SK-N-SH (cell line): ENCODE results near the gene DMD. TPM values are rescaled to one million over a fixed set of nuclear protein-coding genes. Genes with fewer than 3 reads are reported as not detected.

Experiments
- CTCF ChIA-PET: fragments of 300-600, 350-600 bp; formaldehyde crosslinking; extraction: SDS; loops from one replicate; lab custom pipeline; 2021; lab: Yijun Ruan, JAX
- POLR2A ChIA-PET: fragments of 350-600 bp; sonication (Branson Sonifier 250); formaldehyde crosslinking; extraction: SDS; loops from one replicate; lab custom pipeline; 2020; ENCODE audit warnings: antibody characterized with exemption, inconsistent platforms; lab: Yijun Ruan, JAX
- DNase-seq: peaks from one replicate; pipeline ENCODE4 v3.0.0; 2012
- H2AFZ ChIP-seq: fragments of 200-600 bp; sonication (generic); 2 replicates; pipeline ENCODE4 v1.8.1; 2016; ENCODE audit warnings: antibody characterized with exemption, mild to moderate bottlenecking, low read depth
- H3F3A ChIP-seq: fragments of 200-600 bp; sonication (generic); replicated peaks from 2 replicates; pipeline ENCODE3; 2016; ENCODE audit warnings: antibody characterized with exemption, mild to moderate bottlenecking; ENCODE audit not compliant: insufficient read depth
- H3K27ac ChIP-seq, 2 experiments: fragments of 200-500 bp in 1 of 2; fragments of 200-600 bp in 1 of 2; sonication (Bioruptor generic) in 1 of 2; sonication (generic), shearing (Covaris generic) in 1 of 2; 2 replicates each; pipeline versions ENCODE4 v1.5.1 to v1.6.1; 2014 to 2016; ENCODE audit warnings: low read depth in 2 of 2, inconsistent platforms in 1 of 2, low read length in 1 of 2, mild to moderate bottlenecking in 1 of 2, mixed read lengths in 1 of 2
- H3K27me3 ChIP-seq: fragments of 200-600 bp; sonication (generic), shearing (Covaris generic); 2 replicates; pipeline ENCODE4 v1.6.1; 2016; ENCODE audit warnings: mixed run types; ENCODE audit not compliant: insufficient read depth
- H3K36me3 ChIP-seq, 2 experiments: fragments of 200-500 bp in 1 of 2; fragments of 200-600 bp in 1 of 2; sonication (Bioruptor generic) in 1 of 2; sonication (generic) in 1 of 2; replicated peaks in 1 of 2; 2 replicates each; pipeline versions ENCODE3 to v1.5.1; 2014 to 2016; ENCODE audit warnings: low read length in 1 of 2, mild to moderate bottlenecking in 1 of 2; ENCODE audit not compliant: insufficient read depth in 2 of 2, control insufficient read depth in 1 of 2
- H3K4me1 ChIP-seq, 2 experiments: fragments of 200-500 bp in 1 of 2; fragments of 200-600 bp in 1 of 2; sonication (Bioruptor generic) in 1 of 2; sonication (generic), shearing (Covaris generic) in 1 of 2; 2 replicates each; pipeline versions ENCODE4 v1.5.1 to v1.6.1; 2014 to 2016; ENCODE audit warnings: low read depth in 1 of 2, low read length in 1 of 2, mixed run types in 1 of 2; ENCODE audit not compliant: insufficient read depth in 2 of 2, control insufficient read depth in 1 of 2
- H3K4me2 ChIP-seq: fragments of 200-600 bp; sonication (generic), shearing (Covaris generic); 2 replicates; pipeline ENCODE4 v1.6.1; 2017; ENCODE audit warnings: mixed run types
- H3K4me3 ChIP-seq, 2 experiments: fragments of 200-500 bp in 1 of 2; fragments of 200-600 bp in 1 of 2; sonication (Bioruptor generic) in 1 of 2; sonication (generic), shearing (Covaris generic) in 1 of 2; 2 replicates each; pipeline versions ENCODE4 v1.5.1 to v1.8.1; 2014 to 2016; ENCODE audit warnings: low read depth in 2 of 2, inconsistent platforms in 1 of 2, low read length in 1 of 2, mild to moderate bottlenecking in 1 of 2, mixed read lengths in 1 of 2, moderate library complexity in 1 of 2
- H3K79me2 ChIP-seq: fragments of 200-600 bp; sonication (generic); 2 replicates; pipeline ENCODE4 v1.8.1; 2017; ENCODE audit warnings: mild to moderate bottlenecking; ENCODE audit not compliant: insufficient read depth
- H3K9ac ChIP-seq: fragments of 200-600 bp; sonication (generic); 2 replicates; pipeline ENCODE4 v1.6.1; 2017; ENCODE audit warnings: mixed run types
- H3K9me2 ChIP-seq: fragments of 200-600 bp; sonication (generic); 2 replicates; pipeline ENCODE4 v1.6.1; 2017; ENCODE audit warnings: mixed run types
- H3K9me3 ChIP-seq: fragments of 200-600 bp; sonication (generic); 2 replicates; pipeline ENCODE4 v1.6.1; 2017; ENCODE audit warnings: mixed run types, mild to moderate bottlenecking, moderate library complexity
- H4K20me1 ChIP-seq: fragments of 200-600 bp; sonication (generic); 2 replicates; pipeline ENCODE4 v1.6.1; 2017; ENCODE audit warnings: mild to moderate bottlenecking, mixed run types; ENCODE audit not compliant: insufficient read depth
- CHD2 ChIP-seq: fragments of 150-350 bp; IDR thresholded peaks from 2 replicates; pipeline ENCODE4 v1.6.1; 2018; ENCODE audit warnings: low read length; ENCODE audit not compliant: partially characterized antibody
- CTCF ChIP-seq: fragments of 200-600 bp; sonication (generic); IDR thresholded peaks from 2 replicates; pipeline ENCODE4 v1.6.1; 2017; ENCODE audit warnings: antibody characterized with exemption, mild to moderate bottlenecking, moderate library complexity
- EP300 ChIP-seq, 2 experiments: IDR thresholded peaks; 2 replicates each; pipeline versions ENCODE4 v1.4.0 to v1.6.1; 2012; ENCODE audit warnings: borderline replicate concordance in 1 of 2, low read depth in 1 of 2, low read length in 1 of 2
- EZH2phosphoT487 ChIP-seq: fragments of 200-600 bp; sonication (generic); IDR thresholded peaks from 2 replicates; pipeline ENCODE4 v1.6.1; 2017; ENCODE audit warnings: low read depth, mixed run types, mild to moderate bottlenecking, antibody characterized with exemption, moderate library complexity, borderline replicate concordance
- FOSL2 ChIP-seq: IDR thresholded peaks from 2 replicates; pipeline ENCODE4 v1.4.0; 2012; ENCODE audit warnings: low read depth, mild to moderate bottlenecking, moderate library complexity, borderline replicate concordance
- FOXM1 ChIP-seq: IDR thresholded peaks from 2 replicates; pipeline ENCODE4 v1.4.0; 2012; ENCODE audit warnings: low read depth, mild to moderate bottlenecking
- GATA2 ChIP-seq: sonication (generic); formaldehyde crosslinking; IDR thresholded peaks from 2 replicates; pipeline ENCODE4 v1.5.0; 2020; ENCODE audit warnings: mild to moderate bottlenecking, missing genetic modification reagents
- JUND ChIP-seq: IDR thresholded peaks from 2 replicates; pipeline ENCODE4 v1.4.0; 2012
- MAX ChIP-seq: IDR thresholded peaks from 2 replicates; pipeline ENCODE4 v1.4.0; 2012; ENCODE audit warnings: low read depth
- MEF2A ChIP-seq: IDR thresholded peaks from 2 replicates; pipeline ENCODE4 v1.4.0; 2012; ENCODE audit warnings: low read depth, borderline replicate concordance
- MXI1 ChIP-seq: IDR thresholded peaks from 2 replicates; pipeline ENCODE4 v1.6.1; 2012; ENCODE audit warnings: mild to moderate bottlenecking, low read depth, low read length, improper control_type of control experiment
- RAD21 ChIP-seq: IDR thresholded peaks from 2 replicates; pipeline ENCODE4 v1.6.1; 2012; ENCODE audit warnings: mild to moderate bottlenecking, low read length
- RFX5 ChIP-seq: IDR thresholded peaks from 2 replicates; pipeline ENCODE4 v1.6.1; 2012; ENCODE audit warnings: mild to moderate bottlenecking, improper control_type of control experiment, low read length
- SIN3A ChIP-seq: IDR thresholded peaks from 2 replicates; pipeline ENCODE4 v1.6.1; 2012; ENCODE audit warnings: low read depth, mild to moderate bottlenecking, low read length, moderate library complexity, borderline replicate concordance
- TAF1 ChIP-seq: IDR thresholded peaks from 2 replicates; pipeline ENCODE4 v1.6.1; 2012; ENCODE audit warnings: low read depth, mild to moderate bottlenecking, low read length, moderate library complexity, borderline replicate concordance
- TEAD4 ChIP-seq: IDR thresholded peaks from 2 replicates; pipeline ENCODE4 v1.4.0; 2012; ENCODE audit warnings: mild to moderate bottlenecking, borderline replicate concordance; ENCODE audit not compliant: insufficient read depth
- USF1 ChIP-seq: IDR thresholded peaks from 2 replicates; pipeline ENCODE4 v1.4.0; 2012; ENCODE audit warnings: low read depth, borderline replicate concordance
- USF2 ChIP-seq: fragments of 150-350 bp; IDR thresholded peaks from 2 replicates; pipeline ENCODE4 v1.6.1; 2017; ENCODE audit warnings: antibody characterized with exemption, low read length, low read depth, borderline replicate concordance
- YY1 ChIP-seq: IDR thresholded peaks from 2 replicates; pipeline ENCODE4 v1.4.0; 2012; ENCODE audit warnings: low read depth, mild to moderate bottlenecking
- WGBS: methylation state at CpG from one replicate; pipeline ENCODE4 v1.1.6; 2017; ENCODE audit warnings: low lambda C conversion rate; 5-methylcytosine and 5-hydroxymethylcytosine counted together
- polyA plus RNA-seq, 3 experiments: library from polyadenylated mRNA; depleted of rRNA; stranded (reverse); fragments of >200 nt; gene quantifications; 2 replicates each; pipeline ENCODE4 v1.2.3, GENCODE V29; 2012

Gene DMD
- polyA plus RNA-seq, 1 of the 3 experiments (the other 2 are of a cell fraction), result 3.9 TPM

GRCh38 chrX:31319586-31319985 is 1891.8 kb downstream of the DMD start:
- no peak overlapping the region for H3K9ac ChIP-seq
- WGBS, result 51% methylated on average over 2 of the region's 2 CpGs
- H3K9me3 ChIP-seq, result no peaks in the 10 kb centered on the region
- ChIA-PET CTCF (no interaction called here), POLR2A (no interaction called here)
- H3K4me3 ChIP-seq, result no peak overlapping the region
- no peak overlapping the region for H3K27ac ChIP-seq
- H3K36me3 ChIP-seq, result no peaks in the 10 kb centered on the region
- H2AFZ ChIP-seq, result no peak overlapping the region
- no peak overlapping the region for H3K4me2 ChIP-seq
- no peaks in the 10 kb centered on the region for H3F3A ChIP-seq
- TF ChIP-seq YY1 (no peak), EZH2phosphoT487 (no peak)
- no peaks in the 10 kb centered on the region for H3K27me3 ChIP-seq
- H4K20me1 ChIP-seq, result no peaks in the 10 kb centered on the region
- H3K4me1 ChIP-seq, result no peaks in the 10 kb centered on the region
- no peak for DNase-seq
- no peaks in the 10 kb centered on the region for H3K9me2 ChIP-seq
- H3K79me2 ChIP-seq, result no peaks in the 10 kb centered on the region

- Histone ChIP-seq H3K4me1 (no peaks in the 10 kb centered on the region), H2AFZ (no peak overlapping the region), H3K27ac (no peak overlapping the region), H3F3A (no peaks in the 10 kb centered on the region), H3K36me3 (no peaks in the 10 kb centered on the region), H3K9me3 (no peaks in the 10 kb centered on the region), H3K4me3 (no peak overlapping the region), H3K4me2 (no peak overlapping the region), H3K9me2 (no peaks in the 10 kb centered on the region), H3K27me3 (no peaks in the 10 kb centered on the region), H4K20me1 (no peaks in the 10 kb centered on the region), H3K79me2 (no peaks in the 10 kb centered on the region), H3K9ac (no peak overlapping the region)
- POLR2A ChIA-PET, result no interaction called here
- CTCF ChIA-PET, result no interaction called here
- WGBS, result 35% methylated on average over 4 of the region's 4 CpGs
- no peak for DNase-seq
- no peak for TF ChIP-seq FOSL2
- TF ChIP-seq MAX, result no peak
- no peak for TF ChIP-seq MXI1
- TF ChIP-seq FOXM1, result no peak
- TF ChIP-seq RFX5, result no peak
These were observed 1892.5 kb downstream of the DMD start for GRCh38 chrX:31318866-31319265.

GRCh38 chrX:31316340-31316991 is 1894.9 kb downstream of the DMD start:
- Histone ChIP-seq H3K4me2 (no peak overlapping the region), H3K4me3 (no peak overlapping the region), H3K27ac (no peak overlapping the region), H3K4me1 (no peaks in the 10 kb centered on the region), H3K36me3 (no peaks in the 10 kb centered on the region), H2AFZ (no peak overlapping the region), H3K9ac (no peak overlapping the region), H3K79me2 (no peaks in the 10 kb centered on the region), H3K27me3 (no peaks in the 10 kb centered on the region), H3F3A (no peaks in the 10 kb centered on the region), H4K20me1 (no peaks in the 10 kb centered on the region), H3K9me2 (no peaks in the 10 kb centered on the region), H3K9me3 (no peaks in the 10 kb centered on the region)
- ChIA-PET CTCF (interaction anchor here (0.8 to 1.4 kb wide), 3 partner anchors 9 to 355 kb away, joined by 3 to 5 read pairs (median 3); no protein-coding TSS in a partner anchor), POLR2A (no interaction called here)
- 29% methylated on average over 2 of the region's 2 CpGs for WGBS
- no peak for DNase-seq
- TF ChIP-seq TAF1 (no peak), MEF2A (no peak), FOXM1 (no peak), RAD21 (no peak), CTCF (no peak), USF1 (no peak), EP300 (IDR thresholded peaks at IDR 0.05; ENCODE audit: borderline replicate concordance in 1 of 2, low read depth in 1 of 2, low read length in 1 of 2) (no peak), CHD2 (no peak), JUND (no peak), GATA2 (CRISPR knock-in tag) (no peak), SIN3A (no peak), USF2 (no peak), TEAD4 (no peak)
